ENCODE results near the gene BCL7A.

Gene BCL7A

DNA sequence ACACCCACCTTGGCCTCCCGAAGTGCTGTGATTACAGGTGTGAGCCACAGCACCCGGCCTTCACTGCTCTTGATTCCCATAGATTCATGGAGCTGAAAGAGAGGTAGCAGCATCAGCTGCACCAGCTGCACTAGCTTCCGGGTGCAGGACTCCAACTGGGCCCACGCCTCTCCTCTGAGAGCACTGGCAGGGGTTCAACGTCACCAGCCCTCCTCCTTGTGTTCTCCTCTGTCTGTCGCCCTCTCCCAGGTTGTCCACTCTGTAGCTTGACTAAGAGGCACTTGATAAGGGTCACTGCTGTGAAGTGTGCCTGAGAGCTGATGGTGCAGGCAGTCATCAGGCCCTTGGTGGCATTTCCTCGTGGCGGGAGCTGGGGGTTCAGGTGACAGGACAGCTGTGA lies 85.2 kb downstream of the BCL7A start:
- in situ Hi-C loops (cut with HindIII; ENCODE audit: low sequenced_read_pairs): no loop called here
- H3K4me3 ChIP-seq (ENCODE audit: low read depth, low read length): no peak overlapping the region
- DNase-seq (ENCODE audit: low read depth): no peak
- TF ChIP-seq, protein P1, sequence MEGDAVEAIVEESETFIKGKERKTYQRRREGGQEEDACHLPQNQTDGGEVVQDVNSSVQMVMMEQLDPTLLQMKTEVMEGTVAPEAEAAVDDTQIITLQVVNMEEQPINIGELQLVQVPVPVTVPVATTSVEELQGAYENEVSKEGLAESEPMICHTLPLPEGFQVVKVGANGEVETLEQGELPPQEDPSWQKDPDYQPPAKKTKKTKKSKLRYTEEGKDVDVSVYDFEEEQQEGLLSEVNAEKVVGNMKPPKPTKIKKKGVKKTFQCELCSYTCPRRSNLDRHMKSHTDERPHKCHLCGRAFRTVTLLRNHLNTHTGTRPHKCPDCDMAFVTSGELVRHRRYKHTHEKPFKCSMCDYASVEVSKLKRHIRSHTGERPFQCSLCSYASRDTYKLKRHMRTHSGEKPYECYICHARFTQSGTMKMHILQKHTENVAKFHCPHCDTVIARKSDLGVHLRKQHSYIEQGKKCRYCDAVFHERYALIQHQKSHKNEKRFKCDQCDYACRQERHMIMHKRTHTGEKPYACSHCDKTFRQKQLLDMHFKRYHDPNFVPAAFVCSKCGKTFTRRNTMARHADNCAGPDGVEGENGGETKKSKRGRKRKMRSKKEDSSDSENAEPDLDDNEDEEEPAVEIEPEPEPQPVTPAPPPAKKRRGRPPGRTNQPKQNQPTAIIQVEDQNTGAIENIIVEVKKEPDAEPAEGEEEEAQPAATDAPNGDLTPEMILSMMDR (IDR thresholded peaks at IDR 0.05; ENCODE audit: low read depth, low read length, missing control alignments): no peak

DNA sequence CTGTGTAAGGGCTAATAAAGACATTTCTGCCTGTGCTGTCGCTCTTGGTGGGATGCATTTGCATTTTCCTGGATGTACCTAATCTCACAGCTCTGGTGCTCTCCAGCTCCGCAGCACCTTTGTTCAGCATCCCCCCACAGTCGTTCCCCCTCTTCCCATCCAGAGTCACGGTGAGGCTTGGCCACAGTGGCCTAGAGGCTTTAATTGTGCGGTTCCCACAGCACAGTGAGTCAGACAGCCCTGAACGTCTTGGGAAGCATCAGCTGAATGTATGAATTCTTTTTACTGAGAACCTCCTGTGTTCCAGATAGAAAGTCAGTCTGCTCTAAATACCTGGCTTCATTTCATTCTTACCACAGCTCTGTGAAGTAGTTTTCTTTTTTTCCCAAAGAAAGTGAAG lies 85.6 kb downstream of the BCL7A start:
- in situ Hi-C loops (cut with HindIII; ENCODE audit: low sequenced_read_pairs): no loop called here
- TF ChIP-seq, protein P1 (IDR thresholded peaks at IDR 0.05; ENCODE audit: low read depth, low read length, missing control alignments): no peak
- peak; percentile 78 for DNase-seq (ENCODE audit: low read depth)
- H3K4me3 ChIP-seq (ENCODE audit: low read depth, low read length): no peak overlapping the region

DNA sequence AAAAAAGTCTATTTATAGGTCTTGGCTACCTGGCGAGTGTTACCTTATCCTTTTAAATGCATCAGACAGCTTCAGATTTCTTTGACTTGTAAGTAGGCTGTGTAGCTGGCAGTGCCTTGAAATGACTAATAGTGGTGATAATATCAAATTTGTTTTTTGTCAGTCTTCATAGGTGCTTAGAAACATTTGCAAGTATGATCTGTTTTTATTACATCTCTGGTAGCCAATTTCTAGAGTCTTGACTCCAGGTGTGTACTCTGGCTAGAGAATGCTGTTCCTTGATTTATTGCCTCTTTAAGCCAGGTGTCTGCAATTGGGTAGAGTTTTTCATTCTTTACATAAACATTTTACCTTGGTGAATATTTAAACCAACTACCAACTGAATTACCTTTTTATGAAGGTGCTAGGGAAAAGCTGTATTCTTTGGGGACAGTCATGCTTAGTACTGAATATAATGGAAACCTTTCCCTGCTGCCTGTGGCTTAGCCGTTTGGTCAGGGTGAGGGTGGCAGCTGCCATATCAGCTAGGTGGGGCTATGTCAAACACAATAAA lies 89.5 kb downstream of the BCL7A start:
- TF ChIP-seq, protein P1 (IDR thresholded peaks at IDR 0.05; ENCODE audit: low read depth, low read length, missing control alignments): no peak
- no peak overlapping the region for H3K4me3 ChIP-seq (ENCODE audit: low read depth, low read length)
- in situ Hi-C loops (cut with HindIII; ENCODE audit: low sequenced_read_pairs): no loop called here
- DNase-seq (ENCODE audit: low read depth): no peak

Measured in astrocyte of the cerebellum (primary cell).